K562 (cell line): ENCODE measurements around the gene GAPDHS. TPM values are rescaled to one million over a fixed set of nuclear protein-coding genes. Genes with fewer than 3 reads are reported as not detected.

Experiments
- ADNP ChIP-seq: fragments of 200-800 bp; sonication (Bioruptor generic); IDR thresholded peaks from 2 replicates; pipeline ENCODE4 v1.6.1; 2016; ENCODE audit warnings: missing genetic modification characterization, missing compliant biosample characterization
- ATF3 ChIP-seq, 2 experiments: fragments of 450-650 bp in 1 of 2; sonication (generic) in 1 of 2; formaldehyde crosslinking in 1 of 2; IDR thresholded peaks in 1 of 2; conservative IDR thresholded peaks in 1 of 2; 2 replicates each; pipeline versions ENCODE4 v1.6.1 to v1.8.1; 2016 to 2023; ENCODE audit warnings: mild to moderate bottlenecking in 2 of 2, moderate library complexity in 2 of 2, inconsistent platforms in 1 of 2, missing genetic modification reagents in 1 of 2
- CEBPB ChIP-seq: fragments of 450-650 bp; IDR thresholded peaks from 2 replicates; pipeline ENCODE4 v1.6.1; 2016; ENCODE audit warnings: missing genetic modification characterization, missing compliant biosample characterization
- CHD1 ChIP-seq: fragments of 200-600 bp; sonication (generic); IDR thresholded peaks from one replicate; pipeline ENCODE4 v1.6.1; 2012; ENCODE audit warnings: mild to moderate bottlenecking, moderate library complexity, low read length, inconsistent platforms
- EGR1 ChIP-seq: fragments of 450-650 bp; conservative IDR thresholded peaks from 2 replicates; pipeline ENCODE4 v1.6.1; 2017; ENCODE audit warnings: mild to moderate bottlenecking
- HEY1 ChIP-seq: fragments of 250-450 bp; sonication (Bioruptor Pico); IDR thresholded peaks from 2 replicates; pipeline ENCODE4 v1.5.0; 2020; ENCODE audit warnings: mild to moderate bottlenecking, moderate library complexity, borderline replicate concordance
- HINFP ChIP-seq: fragments of 450-650 bp; conservative IDR thresholded peaks from 2 replicates; pipeline ENCODE4 v1.6.1; 2016; ENCODE audit warnings: missing genetic modification characterization, low read depth, mild to moderate bottlenecking, control low read depth, missing compliant biosample characterization
- HSF4 ChIP-seq: fragments of 250-450 bp; sonication (Bioruptor Pico); IDR thresholded peaks from 2 replicates; pipeline ENCODE4 v2.1.2; 2022; ENCODE audit warnings: mild to moderate bottlenecking, moderate library complexity, borderline replicate concordance
- LARP7 ChIP-seq: fragments of 450-650 bp; IDR thresholded peaks from 2 replicates; pipeline ENCODE4 v1.6.1; 2016
- NELFE ChIP-seq: IDR thresholded peaks from 2 replicates; pipeline ENCODE4 v1.6.1; 2011; ENCODE audit warnings: mild to moderate bottlenecking; ENCODE audit not compliant: insufficient read depth, insufficient read length
- RAD21 ChIP-seq, 2 experiments: fragments of 250-450 bp in 1 of 2; fragments of 450-650 bp in 1 of 2; sonication (Bioruptor Pico) in 1 of 2; formaldehyde crosslinking in 1 of 2; IDR thresholded peaks in 1 of 2; conservative IDR thresholded peaks in 1 of 2; 2 replicates each; pipeline versions ENCODE4 v1.4.0 to v1.8.0; 2020 to 2022; ENCODE audit warnings: mild to moderate bottlenecking in 2 of 2, moderate library complexity in 1 of 2
- TBP ChIP-seq: optimal IDR thresholded peaks from 2 replicates; pipeline ENCODE3; 2011; ENCODE audit warnings: low read depth, low read length, improper control_type of control experiment
- ZBTB12 ChIP-seq: fragments of 250-450 bp; sonication (Bioruptor Pico); IDR thresholded peaks from 2 replicates; pipeline ENCODE4 v1.4.0; 2020
- ZC3H11A ChIP-seq: IDR thresholded peaks from 2 replicates; pipeline ENCODE4 v1.6.1; 2012; ENCODE audit warnings: low read depth, low read length, improper control_type of control experiment
- ZNF12 ChIP-seq: sonication (generic); formaldehyde crosslinking; IDR thresholded peaks from 2 replicates; pipeline ENCODE4 v1.4.0; 2020; ENCODE audit warnings: mild to moderate bottlenecking, missing genetic modification reagents
- ZNF431 ChIP-seq: sonication (generic); formaldehyde crosslinking; IDR thresholded peaks from 2 replicates; pipeline ENCODE4 v1.8.0; 2022; ENCODE audit warnings: mild to moderate bottlenecking, missing genetic modification reagents
- ZNF436 ChIP-seq: fragments of 250-450, 450-650 bp; sonication (Bioruptor Pico); formaldehyde crosslinking; IDR thresholded peaks from 2 replicates; pipeline ENCODE4 v1.7.0; 2020; ENCODE audit warnings: mild to moderate bottlenecking
- ZNF449 ChIP-seq: fragments of 250-450 bp; sonication (Bioruptor Pico); IDR thresholded peaks from 2 replicates; pipeline ENCODE4 v1.8.0; 2022; ENCODE audit warnings: moderate library complexity, mild to moderate bottlenecking, inconsistent platforms
- ZNF584 ChIP-seq: fragments of 200-800 bp; sonication (Bioruptor generic); IDR thresholded peaks from 2 replicates; pipeline ENCODE4 v1.6.1; 2016; ENCODE audit warnings: low read depth, mild to moderate bottlenecking, missing genetic modification characterization, missing compliant biosample characterization
- ZNF740 ChIP-seq, 3 experiments: fragments of 200-800 bp in 1 of 3; sonication (Bioruptor generic) in 1 of 3; sonication (generic) in 1 of 3; formaldehyde crosslinking in 1 of 3; IDR thresholded peaks; 2 replicates each; pipeline versions ENCODE4 v1.6.1 to v1.8.0; 2016 to 2022; ENCODE audit warnings: mild to moderate bottlenecking in 2 of 3, missing compliant biosample characterization in 2 of 3, missing genetic modification characterization in 2 of 3, missing genetic modification reagents in 1 of 3
- polyA plus RNA-seq, 8 experiments: library from polyadenylated mRNA; depleted of rRNA in 4 of 8; stranded (reverse) in 5 of 8; unstranded in 3 of 8; fragments of >200 nt; fragmentation: Nextera tagmentation in 2 of 8; fragmentation: Illumina TruSeq in 1 of 8; extraction: Ambion mirVana in 2 of 8; extraction: Trizol in 1 of 8; gene quantifications; 2 replicates each; pipeline versions ENCODE4 v1.2.1 to v1.2.3, GENCODE V29; 2011 to 2014; ENCODE audit warnings: inconsistent platforms in 1 of 8, missing spikeins in 1 of 8
- total RNA-seq, 7 experiments: library from RNA; depleted of rRNA in 6 of 7; stranded (reverse); fragments of >200 nt in 6 of 7; fragmentation: Illumina TruSeq in 2 of 7; extraction: Trizol in 2 of 7; gene quantifications; 2 replicates each; pipeline versions ENCODE4 v1.2.1 to v1.2.3, GENCODE V29; 2011 to 2021; ENCODE audit warnings: low replicate concordance in 1 of 7

Gene GAPDHS
- total and polyA plus RNA-seq, 9 of the 15 experiments (the other 6 are each of a cell fraction or from before 2014, with no cell fraction given) = 0.08 to 0.12 TPM; not detected in 7

GRCh38 chr19:35557539-35558399 lies 24.5 kb downstream of the GAPDHS start (continued):
- TF ChIP-seq HSF4 (CRISPR knock-in tag) = no peak
- TF ChIP-seq ADNP (tag) = no peak
- peak in 1 of 2 experiments; percentile 42; a peak in 2 of 4 replicates for TF ChIP-seq RAD21 (CRISPR knock-in tag; conservative IDR thresholded peaks at IDR 0.05 in 1 of 2, IDR thresholded peaks at IDR 0.05 in 1 of 2)
- TF ChIP-seq EGR1 = peak; percentile 57
- no peak for TF ChIP-seq HEY1 (CRISPR knock-in tag)
- no peak for TF ChIP-seq ATF3 (IDR thresholded peaks at IDR 0.05)
- no peak for TF ChIP-seq ATF3 (CRISPR knock-in tag; conservative IDR thresholded peaks at IDR 0.05)
- TF ChIP-seq TBP = peak; percentile 12
- TF ChIP-seq ZBTB12 = no peak
- no peak for TF ChIP-seq ZNF449 (CRISPR knock-in tag)
- no peak for TF ChIP-seq CEBPB (tag)
- no peak for TF ChIP-seq ZNF431 (CRISPR knock-in tag)
- TF ChIP-seq ZNF584 (CRISPR knock-in tag) = no peak
- no peak for TF ChIP-seq ZC3H11A
- TF ChIP-seq HINFP (tag) = no peak
- TF ChIP-seq ZNF740 (CRISPR knock-in tag; IDR thresholded peaks at IDR 0.05) = peak; percentile 26; the same call in 1 of the 2 replicates
- TF ChIP-seq ZNF740 (tag; IDR thresholded peaks at IDR 0.05) = no peak
- no peak for TF ChIP-seq LARP7
- TF ChIP-seq NELFE = no peak
- TF ChIP-seq CHD1 = no peak
- 0 out of 2 replicates have a peak, but pooled peaks have one; percentile 39 for TF ChIP-seq ZNF12
- no peak for TF ChIP-seq ZNF436
